OCI-LY3 (cell line): ENCODE results near the gene FAM13A.
"Not testable (repeated sequence)": the region's sequence is repeated elsewhere in the genome, so short reads cannot be mapped to it uniquely, and the experiment has no call there.

Experiments
- H2AFZ ChIP-seq: fragments of 200-600, 300-600 bp; shearing (Covaris generic); 2 replicates; pipeline ENCODE4 v1.6.0; 2014; ENCODE audit warnings: antibody characterized with exemption, low read depth, low read length
- H3K27ac ChIP-seq: fragments of 200-600, 300-600 bp; sonication (generic); 2 replicates; pipeline ENCODE4 v1.5.1; 2014; ENCODE audit warnings: mild to moderate bottlenecking, low read length, moderate library complexity, mixed read lengths
- H3K27me3 ChIP-seq: fragments of 200-600, 300-600 bp; sonication (generic); 2 replicates; pipeline ENCODE4 v1.6.1; 2014; ENCODE audit warnings: low read depth, low read length, mixed read lengths
- H3K36me3 ChIP-seq: fragments of 200-600, 300-600 bp; sonication (generic); replicated peaks from 2 replicates; pipeline ENCODE3; 2014; ENCODE audit warnings: low read depth, low read length, mixed read lengths
- H3K4me1 ChIP-seq: fragments of 300-600, 200-600 bp; sonication (generic); 2 replicates; pipeline ENCODE4 v1.6.1; 2014; ENCODE audit warnings: low read length, mixed read lengths
- H3K4me2 ChIP-seq: fragments of 200-600, 300-600 bp; sonication (generic); 2 replicates; pipeline ENCODE4 v1.6.1; 2014; ENCODE audit warnings: low read length, mixed read lengths
- H3K4me3 ChIP-seq: fragments of 300-600, 200-600 bp; sonication (generic); 2 replicates; pipeline ENCODE4 v1.5.1; 2014; ENCODE audit warnings: antibody characterized with exemption, mild to moderate bottlenecking, low read length, moderate library complexity
- H3K79me2 ChIP-seq: fragments of 300-600, 200-600 bp; shearing (Covaris generic); 2 replicates; pipeline ENCODE4 v1.6.1; 2014; ENCODE audit warnings: mild to moderate bottlenecking, low read length, mixed read lengths
- H3K9ac ChIP-seq: fragments of 300-600, 200-600 bp; shearing (Covaris generic); 2 replicates; pipeline ENCODE4 v1.6.0; 2014; ENCODE audit warnings: mild to moderate bottlenecking, low read length, moderate library complexity
- H3K9me3 ChIP-seq: fragments of 200-600, 300-600 bp; shearing (Covaris generic); 2 replicates; pipeline ENCODE4 v1.6.1; 2014; ENCODE audit warnings: low read length, mixed read lengths; ENCODE audit not compliant: insufficient read depth
- H4K20me1 ChIP-seq: fragments of 200-600, 300-600 bp; sonication (generic); 2 replicates; pipeline ENCODE4 v1.6.1; 2016; ENCODE audit warnings: low read length, mixed read lengths; ENCODE audit not compliant: insufficient read depth
- CTCF ChIP-seq: fragments of 200-600, 300-600 bp; sonication (generic); IDR thresholded peaks from 2 replicates; pipeline ENCODE4 v1.5.1; 2014; ENCODE audit warnings: antibody characterized with exemption, low read length, low read depth
- EZH2phosphoT487 ChIP-seq: fragments of 200-600 bp; shearing (Covaris generic); IDR thresholded peaks from 2 replicates; pipeline ENCODE4 v1.6.1; 2018; ENCODE audit warnings: antibody characterized with exemption, mixed run types, low read depth

FAM13A gene

DNA sequence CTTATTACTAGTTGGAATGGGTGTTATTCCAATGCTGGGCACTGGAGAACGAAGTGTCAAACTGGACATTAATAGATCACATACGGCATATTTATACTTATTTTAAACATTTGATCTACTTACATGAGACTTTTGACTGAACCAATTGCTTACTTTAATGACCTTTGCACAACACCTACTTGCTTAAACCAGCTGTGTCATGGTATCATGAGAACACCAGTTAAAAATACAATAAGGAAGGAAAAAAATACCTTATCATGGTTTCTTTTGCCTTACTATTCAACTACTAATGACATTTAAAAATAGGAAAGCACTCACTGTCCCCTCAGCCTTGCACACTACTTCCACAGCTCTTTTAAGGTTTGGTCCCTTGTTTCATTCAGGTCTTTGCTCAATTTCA, 146.9 kb downstream of the FAM13A start:
- no peaks in the 10 kb centered on the region for H3K36me3 ChIP-seq
- H3K4me1 ChIP-seq = no peaks in the 10 kb centered on the region
- no peaks in the 10 kb centered on the region for H4K20me1 ChIP-seq
- no peak overlapping the region for H3K9ac ChIP-seq
- no peaks in the 10 kb centered on the region for H3K9me3 ChIP-seq
- no peak overlapping the region for H3K4me3 ChIP-seq
- TF ChIP-seq CTCF (no peak), EZH2phosphoT487 (no peak)
- no peak overlapping the region for H2AFZ ChIP-seq
- H3K4me2 ChIP-seq = no peak overlapping the region
- no peaks in the 10 kb centered on the region for H3K27me3 ChIP-seq
- H3K79me2 ChIP-seq = no peaks in the 10 kb centered on the region
- no peak overlapping the region for H3K27ac ChIP-seq

GRCh38 chr4:88908521-88908920, 148.5 kb downstream of the FAM13A start:
- no peak overlapping the region for H3K4me3 ChIP-seq
- no peak overlapping the region for H2AFZ ChIP-seq
- no peaks in the 10 kb centered on the region for H3K9me3 ChIP-seq
- H3K27ac ChIP-seq = no peak overlapping the region
- H3K4me1 ChIP-seq = no peaks in the 10 kb centered on the region
- no peak overlapping the region for H3K9ac ChIP-seq
- H4K20me1 ChIP-seq = no peaks in the 10 kb centered on the region
- no peak for TF ChIP-seq EZH2phosphoT487
- no peak for TF ChIP-seq CTCF
- H3K36me3 ChIP-seq = no peaks in the 10 kb centered on the region
- H3K27me3 ChIP-seq = no peaks in the 10 kb centered on the region
- H3K4me2 ChIP-seq = no peak overlapping the region
- no peaks in the 10 kb centered on the region for H3K79me2 ChIP-seq

DNA sequence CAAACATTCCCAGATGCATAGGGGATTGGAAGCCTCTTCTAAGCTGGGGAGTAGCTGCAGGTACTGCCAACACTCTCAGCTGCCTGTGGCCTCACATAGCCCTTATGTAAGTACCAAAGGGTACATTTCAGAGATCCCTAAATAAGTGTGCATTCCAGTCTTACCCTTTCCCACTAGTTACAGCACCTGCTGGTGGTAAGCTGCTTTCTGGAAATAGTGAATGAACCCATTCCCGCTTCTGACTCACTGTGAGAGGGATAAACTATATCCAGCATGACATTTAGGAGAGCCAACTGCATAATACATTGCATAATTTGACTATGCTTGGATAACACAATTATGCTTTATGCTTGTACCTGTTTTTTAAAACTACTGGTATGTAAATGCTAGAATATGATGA, 149.0 kb downstream of the FAM13A start:
- no peak overlapping the region for H3K4me2 ChIP-seq

GRCh38 chr4:88907478-88907877, 149.5 kb downstream of the FAM13A start:
- no peak overlapping the region for H3K27ac ChIP-seq
- no peaks in the 10 kb centered on the region for H3K9me3 ChIP-seq
- H3K79me2 ChIP-seq = no peaks in the 10 kb centered on the region
- no peak for TF ChIP-seq EZH2phosphoT487
- no peak for TF ChIP-seq CTCF
- no peaks in the 10 kb centered on the region for H3K36me3 ChIP-seq
- H3K4me3 ChIP-seq = no peak overlapping the region
- no peak overlapping the region for H3K4me2 ChIP-seq
- no peaks in the 10 kb centered on the region for H3K27me3 ChIP-seq
- no peaks in the 10 kb centered on the region for H4K20me1 ChIP-seq
- no peaks in the 10 kb centered on the region for H3K4me1 ChIP-seq
- no peak overlapping the region for H3K9ac ChIP-seq
- H2AFZ ChIP-seq = no peak overlapping the region

More for the DNA sequence above, 149.0 kb downstream of the FAM13A start:
- no peaks in the 10 kb centered on the region for H3K79me2 ChIP-seq
- H3K36me3 ChIP-seq = no peaks in the 10 kb centered on the region
- H3K27ac ChIP-seq = no peak overlapping the region
- H2AFZ ChIP-seq = no peak overlapping the region
- H3K4me3 ChIP-seq = no peak overlapping the region
- H4K20me1 ChIP-seq = no peaks in the 10 kb centered on the region
- H3K4me1 ChIP-seq = no peaks in the 10 kb centered on the region
- TF ChIP-seq EZH2phosphoT487 (no peak), CTCF (no peak)
- H3K9me3 ChIP-seq = no peaks in the 10 kb centered on the region
- H3K9ac ChIP-seq = no peak overlapping the region
- H3K27me3 ChIP-seq = no peaks in the 10 kb centered on the region

- H3K9me3 ChIP-seq, H3K79me2 ChIP-seq, H3K4me1 ChIP-seq, H3K4me2 ChIP-seq, H3K27me3 ChIP-seq, H2AFZ ChIP-seq, H4K20me1 ChIP-seq, H3K27ac ChIP-seq, H3K36me3 ChIP-seq, H3K9ac ChIP-seq, H3K4me3 ChIP-seq: not testable (repeated sequence)
These were observed 152.7 kb downstream of the FAM13A start for GRCh38 chr4:88904240-88904639.
